GM19099 (cell line): ENCODE results near the gene SOST.

ENCODE experiments used
- POLR2A ChIP-seq: IDR thresholded peaks from 3 replicates; pipeline ENCODE4 v1.6.1; 2011; ENCODE audit warnings: low read depth; ENCODE audit not compliant: insufficient read length; ENCODE audit errors: extremely low read depth

SOST gene

DNA sequence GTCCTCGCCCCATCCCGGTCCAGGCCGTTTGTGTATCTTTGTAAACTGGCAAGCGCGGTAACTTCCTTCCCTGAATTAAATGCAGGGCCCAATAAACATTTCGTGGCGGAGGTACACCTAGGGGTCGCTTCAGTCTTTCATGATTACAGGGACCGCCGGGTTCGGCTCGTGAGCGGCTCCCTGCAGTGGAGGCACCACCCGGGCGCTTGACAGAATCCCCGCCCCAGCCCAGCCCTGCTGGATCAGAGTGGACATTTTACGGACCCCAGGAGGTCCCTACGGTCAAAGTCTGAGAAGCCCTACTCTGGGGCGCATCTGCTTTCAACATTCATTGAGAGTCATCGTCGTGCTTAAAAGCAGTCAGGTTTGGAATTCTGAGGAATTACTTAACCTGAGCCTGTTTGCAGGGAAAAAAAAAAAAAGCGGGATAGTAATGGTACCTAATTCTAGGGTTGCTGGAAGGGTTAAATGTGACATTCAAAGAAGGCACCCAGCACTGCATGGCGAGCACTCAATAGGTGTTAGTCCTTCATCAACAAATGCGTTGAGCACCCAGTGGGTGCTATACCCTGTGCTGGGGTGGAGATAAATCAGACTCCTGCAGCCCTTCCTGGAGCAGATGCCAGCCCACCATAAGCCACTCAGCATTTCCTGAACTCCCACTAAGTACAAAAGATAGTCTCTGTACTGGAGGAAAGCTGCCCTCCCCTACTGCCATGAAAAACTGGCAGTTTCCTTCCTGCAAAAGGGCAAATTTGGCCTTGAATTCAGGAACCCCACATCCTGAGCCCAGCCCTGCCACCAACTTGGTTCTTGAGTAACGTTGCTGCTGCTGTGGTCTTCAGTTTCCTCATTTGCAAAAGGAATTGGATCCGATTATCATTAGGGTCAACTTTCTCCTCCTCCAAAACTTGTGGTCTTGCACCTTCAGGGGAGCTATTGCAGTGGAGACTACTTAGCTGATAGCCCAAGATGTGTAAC lies 20.8 kb upstream of the SOST start:
- no peak for TF ChIP-seq POLR2A

DNA sequence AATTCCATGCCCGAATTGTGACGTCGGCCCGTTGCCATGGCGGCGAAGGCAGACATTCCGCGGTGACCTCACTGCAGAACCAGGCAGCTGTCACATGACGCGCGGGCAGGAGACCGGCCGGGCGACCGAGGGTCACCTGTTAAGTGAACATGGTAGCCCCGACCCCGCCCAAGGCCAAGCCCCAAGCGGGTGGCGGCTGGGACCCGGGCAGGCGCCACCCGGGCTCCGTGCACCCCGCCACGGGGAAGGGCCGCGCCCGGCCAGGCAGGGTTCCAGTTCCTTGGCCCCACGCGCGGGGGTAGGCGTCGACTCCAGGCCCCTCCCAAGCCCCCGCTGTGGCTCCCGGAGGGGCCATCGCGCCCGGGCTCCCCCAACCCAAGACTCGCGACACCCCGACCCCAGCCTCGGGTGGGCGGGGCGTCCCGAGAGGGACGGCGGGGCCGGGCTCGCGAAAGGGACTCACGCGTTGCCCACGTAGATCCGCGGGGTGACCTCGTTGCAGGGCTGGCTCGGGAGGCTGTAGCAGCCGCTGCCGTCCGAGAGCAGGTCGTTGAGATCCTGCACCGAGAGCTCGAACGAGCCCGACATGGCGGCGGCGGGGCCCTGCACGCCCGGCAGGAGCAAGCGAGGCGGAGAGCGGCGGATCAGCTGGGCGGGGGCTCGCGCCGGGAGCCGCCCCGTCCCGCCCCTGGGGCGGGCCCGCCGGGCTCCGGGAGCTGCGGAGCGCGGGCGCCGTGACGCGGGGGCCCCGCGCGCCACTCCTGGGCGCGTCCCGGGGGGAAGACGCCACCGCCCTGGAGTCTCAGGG lies 19.9 kb upstream of the SOST start, which contains the start of gene DUSP3:
TSS of gene DUSP3 (minus strand) at position 641 of the 808 bp plus-strand sequence. CDS start at position 588, 53 bp downstream.
- peak; percentile 73 for TF ChIP-seq POLR2A

DNA sequence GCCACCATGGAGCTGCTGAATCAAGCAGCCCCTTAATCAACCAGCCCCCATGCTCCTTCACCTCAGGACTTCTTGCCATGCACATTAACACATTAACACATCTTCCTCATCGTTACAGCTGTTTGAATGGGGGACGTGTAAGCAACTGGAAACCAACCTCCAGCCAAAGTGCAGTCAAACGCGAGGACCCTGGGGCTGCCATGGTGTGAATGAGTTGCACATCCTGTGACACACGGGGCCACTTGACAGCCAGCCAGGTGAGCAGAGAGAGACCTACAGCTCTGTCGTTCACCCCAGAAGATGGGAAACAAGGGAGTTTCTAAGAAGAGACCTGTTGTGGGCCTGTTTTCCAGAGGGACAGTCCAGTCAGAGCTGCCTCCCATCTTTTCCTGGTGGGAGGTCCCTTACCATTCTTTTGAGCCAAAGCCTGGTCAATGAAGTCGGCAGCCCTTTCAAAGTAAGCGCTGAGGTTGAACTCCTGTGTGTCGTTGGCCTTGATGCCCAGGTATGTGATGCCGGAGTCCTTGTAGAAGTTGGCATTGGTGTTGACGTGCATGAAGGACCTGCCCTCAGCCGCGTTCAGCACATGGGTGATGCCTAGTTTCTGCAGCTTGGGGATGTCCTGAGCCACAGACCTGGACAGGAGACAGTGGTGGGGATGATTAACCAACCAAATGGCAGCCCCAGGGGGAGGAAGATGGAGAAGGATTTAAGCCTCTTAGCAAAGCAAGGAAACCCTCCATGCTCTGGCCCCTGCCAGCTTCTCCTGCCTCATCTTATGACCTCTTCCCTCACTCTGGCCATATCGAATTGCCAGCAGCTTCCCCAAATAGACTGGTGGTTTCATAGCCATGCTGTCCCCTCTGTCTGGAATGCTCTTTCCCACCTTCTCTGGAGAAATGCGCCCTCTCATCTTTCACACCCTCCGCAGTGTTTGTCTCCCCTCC lies 16.0 kb upstream of the SOST start:
- no peak for TF ChIP-seq POLR2A

DNA sequence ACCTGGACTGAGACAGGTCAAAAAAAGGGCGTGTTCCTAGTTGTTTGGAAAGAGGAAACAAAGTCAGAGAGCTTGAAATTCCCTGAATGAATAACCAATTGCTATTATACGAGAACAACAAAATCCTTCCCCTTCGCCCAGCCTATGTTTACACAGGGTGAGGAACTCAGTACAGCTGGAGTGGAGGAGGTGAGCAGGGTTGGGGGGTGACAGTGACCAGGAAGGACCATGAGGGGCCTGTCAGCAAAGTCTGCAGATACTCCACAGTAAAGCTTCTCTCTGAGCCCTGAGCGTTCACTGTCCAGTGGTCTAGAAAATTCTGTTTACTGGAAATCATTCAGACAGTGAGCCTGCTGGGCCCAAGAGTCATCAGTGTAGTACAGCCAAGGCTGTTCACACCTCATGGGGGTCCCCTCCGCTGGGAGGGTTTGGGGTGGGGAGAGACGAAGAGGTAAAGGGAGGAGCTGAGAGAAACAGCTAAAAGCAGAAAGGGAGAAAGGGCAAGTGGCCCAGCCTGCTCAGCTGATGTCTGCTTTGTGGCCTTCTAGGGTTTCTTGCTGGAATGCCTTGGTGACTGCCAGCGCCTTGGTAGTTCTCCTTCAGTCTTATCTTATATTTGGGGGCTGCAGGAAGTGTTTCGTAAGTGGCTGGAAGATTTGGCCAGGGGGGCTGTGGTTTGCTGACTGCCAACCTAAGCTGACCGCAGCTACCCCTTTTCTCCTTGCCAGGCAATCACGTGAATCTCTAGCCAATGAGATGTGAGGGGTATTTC lies 14.5 kb upstream of the SOST start:
- no peak for TF ChIP-seq POLR2A

DNA sequence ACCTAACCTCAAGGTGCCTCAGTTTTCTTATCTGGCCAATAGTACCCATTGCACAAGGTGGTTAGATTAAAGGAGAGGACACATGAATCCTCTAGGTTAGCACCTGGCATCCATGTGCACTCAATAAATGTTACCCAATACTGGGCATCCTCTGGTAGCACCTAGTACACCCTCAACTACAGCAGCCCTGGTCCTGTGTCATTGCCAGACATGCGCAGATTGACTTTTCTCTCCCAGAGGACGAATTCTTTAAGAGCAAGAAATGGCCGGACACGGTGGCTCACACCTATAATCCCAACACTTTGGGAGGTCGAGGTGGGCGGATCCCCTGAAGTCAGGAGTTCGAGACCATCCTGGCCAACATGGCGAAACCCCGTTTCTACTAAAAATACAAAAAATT lies 12.9 kb upstream of the SOST start:
- no peak for TF ChIP-seq POLR2A

DNA sequence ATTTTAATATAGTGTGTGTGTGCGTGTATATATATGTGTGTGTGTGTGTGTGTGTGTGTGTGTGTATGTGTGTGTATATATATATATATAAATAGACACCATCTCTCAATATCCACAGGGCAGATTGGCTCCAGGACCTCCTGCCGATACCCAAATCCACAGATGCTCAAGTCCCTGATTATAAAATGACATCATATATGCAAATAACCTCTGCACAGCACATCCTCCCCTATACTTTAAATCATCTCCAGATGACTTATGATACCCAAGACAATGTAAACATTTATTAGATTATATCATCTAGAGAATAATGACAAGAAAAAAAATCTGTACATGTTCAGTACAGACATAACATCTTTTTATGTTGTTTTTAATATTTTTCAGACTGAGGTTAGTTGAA lies 12.4 kb upstream of the SOST start:
- TF ChIP-seq POLR2A: no peak

DNA sequence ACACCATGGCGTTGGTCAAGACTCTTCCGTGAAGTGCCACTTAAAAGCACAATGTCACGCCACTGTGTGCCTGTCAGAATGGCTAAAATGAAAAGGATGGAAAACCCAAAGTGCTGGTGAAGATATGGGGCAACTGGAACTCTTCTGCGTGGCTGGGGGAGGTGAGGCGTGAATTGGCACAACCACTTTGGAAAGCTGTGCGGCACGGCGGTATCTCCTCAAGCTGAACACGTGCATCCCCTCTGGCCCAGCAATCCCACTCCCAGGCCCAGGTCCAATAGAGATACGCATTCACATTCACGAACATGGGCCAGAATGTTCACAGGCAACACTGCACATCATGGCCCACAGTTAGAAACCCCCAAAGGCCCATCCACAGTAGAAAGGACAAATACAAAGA lies 11.3 kb upstream of the SOST start:
- TF ChIP-seq POLR2A: no peak

DNA sequence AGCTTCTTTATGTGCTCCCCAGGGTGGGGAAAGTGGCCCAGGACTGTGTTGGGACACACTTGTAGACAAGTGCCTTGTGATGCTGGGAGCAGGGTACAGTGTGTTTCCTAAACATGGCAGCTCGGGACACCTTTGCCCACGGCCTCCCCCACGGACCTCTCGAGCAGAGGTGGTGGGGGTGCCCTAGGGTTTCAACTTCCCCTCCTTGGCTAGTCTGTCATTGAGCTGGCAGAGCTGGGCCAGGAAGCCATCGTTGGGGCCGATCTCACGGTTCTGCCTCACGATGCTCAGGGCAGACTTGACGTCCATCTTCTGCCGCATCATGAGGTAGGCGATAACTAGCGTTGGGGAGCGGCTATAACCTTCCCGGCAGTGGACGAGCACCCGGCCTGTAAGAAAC lies 10.8 kb upstream of the SOST start:
- no peak for TF ChIP-seq POLR2A

DNA sequence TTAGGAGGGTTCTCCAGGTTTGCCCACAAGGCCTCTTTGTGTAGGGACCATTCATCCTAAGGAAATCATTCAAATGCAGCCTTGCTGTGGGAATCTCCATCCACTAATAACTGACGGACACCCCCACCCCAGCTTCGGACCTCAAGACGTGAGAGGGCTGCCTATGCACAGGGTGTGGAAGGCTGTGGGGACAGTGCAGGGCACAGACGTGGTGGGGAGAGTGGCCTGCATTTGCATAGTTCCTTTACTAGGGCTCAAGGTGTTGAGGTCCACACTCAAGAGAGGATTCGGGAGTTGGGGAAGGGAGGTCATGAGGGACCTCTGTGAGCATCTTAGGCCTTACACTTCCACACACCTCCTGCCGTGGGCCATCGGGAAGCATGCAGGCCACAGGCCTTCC lies 10.4 kb upstream of the SOST start:
- no peak for TF ChIP-seq POLR2A

DNA sequence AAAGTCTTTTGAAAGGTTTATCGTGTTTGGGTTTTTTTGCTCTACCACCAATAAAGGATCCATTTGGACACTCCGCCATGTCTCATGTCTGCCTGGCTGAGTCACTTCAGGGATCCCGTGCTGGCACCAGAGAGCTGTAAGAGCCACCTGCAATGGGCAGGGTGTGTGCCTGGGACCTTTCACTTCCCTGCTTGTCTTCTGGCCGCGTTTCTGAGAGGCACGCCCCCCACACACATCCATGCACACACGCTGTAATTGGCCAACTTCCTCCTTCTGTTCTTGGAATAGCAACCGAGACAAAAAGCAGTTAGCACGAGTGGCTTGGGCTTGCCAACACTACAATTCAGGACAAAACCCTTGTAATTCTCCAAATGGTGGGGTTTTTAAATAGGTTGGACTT lies 9.8 kb upstream of the SOST start:
- no peak for TF ChIP-seq POLR2A

DNA sequence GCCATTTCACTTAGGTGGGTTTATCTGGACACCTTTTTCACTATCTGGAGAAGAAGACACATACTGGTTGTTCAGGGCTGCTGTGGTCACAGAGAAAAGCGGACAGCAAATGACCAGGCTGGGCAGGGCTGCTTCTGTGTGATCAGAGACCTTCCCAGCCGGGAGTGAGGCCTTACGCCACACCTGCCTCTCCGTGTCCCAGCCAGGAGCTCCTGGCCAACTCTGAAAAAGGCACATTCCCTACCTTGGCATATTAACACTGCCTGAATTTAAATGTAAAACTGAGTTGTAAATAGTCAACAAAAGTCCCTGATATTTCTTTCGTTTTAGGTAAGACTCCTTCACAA lies 9.1 kb upstream of the SOST start:
- no peak for TF ChIP-seq POLR2A

DNA sequence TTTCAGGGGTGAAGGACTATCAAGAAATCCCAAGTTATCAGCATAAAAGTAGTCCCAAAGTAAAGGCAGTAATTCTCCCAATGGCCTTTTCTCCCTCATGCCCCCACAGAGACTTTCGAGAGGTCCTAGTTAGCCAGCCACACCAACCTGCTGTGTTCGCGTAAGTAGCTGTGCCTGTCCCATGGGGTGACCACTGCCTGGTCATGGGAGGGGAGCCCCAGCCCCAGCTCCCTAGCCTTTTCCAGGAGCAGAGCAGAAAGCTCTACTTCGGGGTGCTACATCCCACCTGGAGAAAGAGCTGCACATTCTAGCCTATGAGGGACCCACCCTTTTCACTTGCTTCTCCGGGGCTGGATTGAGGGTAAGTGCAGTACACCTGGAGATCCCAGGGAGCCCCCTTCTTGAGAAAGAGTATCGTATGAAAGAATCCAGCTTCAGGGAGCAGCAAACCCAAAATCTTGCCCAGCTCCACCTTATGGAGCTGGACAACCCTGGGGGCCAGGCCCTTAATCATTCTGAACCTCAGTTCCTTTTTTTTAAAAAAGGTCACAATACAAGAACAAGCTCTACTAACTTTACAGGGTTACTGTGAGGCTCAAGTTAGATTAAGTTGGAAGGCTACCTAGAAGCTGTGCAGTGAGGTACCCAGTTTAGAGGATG lies 8.6 kb upstream of the SOST start:
- TF ChIP-seq POLR2A: no peak

DNA sequence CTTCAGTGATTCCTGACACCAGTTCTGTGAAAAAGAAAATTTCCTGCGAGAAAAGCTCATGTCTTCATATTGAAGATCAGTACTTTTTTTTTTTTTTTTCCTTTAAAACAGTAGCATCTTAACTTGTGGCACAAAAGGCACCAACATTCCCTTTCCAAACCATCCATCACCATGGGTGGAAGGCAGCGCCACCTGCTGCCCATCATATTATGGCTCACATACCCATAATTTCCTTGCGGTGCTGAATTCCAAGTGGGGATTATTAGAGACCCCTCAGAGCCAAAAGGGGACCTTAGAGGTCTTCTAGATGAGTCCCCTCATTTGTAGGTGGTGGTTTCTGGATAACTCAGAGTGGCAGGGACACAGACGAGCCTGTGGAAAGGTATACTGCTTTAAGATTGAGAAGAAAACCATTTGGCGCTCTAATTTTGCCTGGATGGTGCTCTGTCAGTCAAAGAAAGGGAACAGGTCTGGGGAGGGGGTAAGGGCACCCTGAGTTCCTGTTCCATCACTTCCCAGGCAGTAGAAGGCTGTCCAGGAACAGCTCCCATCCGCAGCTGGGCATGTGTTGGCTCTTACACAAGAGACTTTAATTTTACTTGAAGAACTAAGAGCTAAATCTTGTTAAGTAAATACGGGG lies 7.9 kb upstream of the SOST start:
- TF ChIP-seq POLR2A: no peak
